Inflammatory macrophage treated with lipopolysaccharide for 1 hour (primary cell): Measurements from ENCODE around the gene TMEM178A.
A peak's percentile ranks its signal among the peaks of the same experiment; 100 is the strongest.
"Not testable (repeated sequence)": the region's sequence is repeated elsewhere in the genome, so short reads cannot be mapped to it uniquely, and the experiment has no call there.

Source experiments
- DNase-seq, 2 donors: peaks; one replicate each; pipeline ENCODE4 v3.0.0-alpha.2; 2020 to 2022

TMEM178A gene

GRCh38 chr2:39649511-39649910, 16.2 kb upstream of the TMEM178A start:
- no peak for DNase-seq

GRCh38 chr2:39650468-39650867, 15.2 kb upstream of the TMEM178A start:
- no peak for DNase-seq

- not testable (repeated sequence) for DNase-seq
Measured at GRCh38 chr2:39656215-39656614, 9.5 kb upstream of the TMEM178A start.

GRCh38 chr2:39657287-39657937, 8.3 kb upstream of the TMEM178A start:
- no peak for DNase-seq

- DNase-seq, result no peak
Measured at GRCh38 chr2:39658371-39658770, 7.3 kb upstream of the TMEM178A start.

- no peak for DNase-seq
Measured at GRCh38 chr2:39659765-39660611, 5.7 kb upstream of the TMEM178A start.

- no peak for DNase-seq
Measured at GRCh38 chr2:39660612-39661236, 5.0 kb upstream of the TMEM178A start.

GRCh38 chr2:39661826-39662225, 3.9 kb upstream of the TMEM178A start:
- DNase-seq, result no peak

GRCh38 chr2:39663187-39663930, 2.4 kb upstream of the TMEM178A start:
- no peak for DNase-seq

GRCh38 chr2:39664232-39664887, 1.4 kb upstream of the TMEM178A start:
- no peak for DNase-seq

- DNase-seq, result no peak
Measured at GRCh38 chr2:39664888-39665591, 677 bp upstream of the TMEM178A start.

GRCh38 chr2:39666491-39667101, 879 bp downstream of the TMEM178A start:
- DNase-seq, result no peak

GRCh38 chr2:39667104-39667885, 1.6 kb downstream of the TMEM178A start:
- DNase-seq, result peak; percentile 24 to 25

- DNase-seq, result no peak
Measured at GRCh38 chr2:39667886-39668276, 2.2 kb downstream of the TMEM178A start.

- DNase-seq, result no peak
Measured at GRCh38 chr2:39668576-39669080, 2.9 kb downstream of the TMEM178A start.

GRCh38 chr2:39671604-39672003, 5.9 kb downstream of the TMEM178A start:
- DNase-seq, result no peak

GRCh38 chr2:39673018-39673417, 7.3 kb downstream of the TMEM178A start:
- no peak for DNase-seq

GRCh38 chr2:39676342-39676741, 10.6 kb downstream of the TMEM178A start:
- DNase-seq, result no peak

- no peak for DNase-seq
Measured at GRCh38 chr2:39678170-39678569, 12.5 kb downstream of the TMEM178A start.

- DNase-seq, result no peak
Measured at GRCh38 chr2:39679805-39680204, 14.1 kb downstream of the TMEM178A start.
